HepG2 (cell line): ENCODE measurements around the gene PEX11G. TPM values are rescaled to one million over a fixed set of nuclear protein-coding genes. Genes with fewer than 3 reads are reported as not detected.

Experiments
- ATAC-seq: fragments of 200-7000 bp; cut with Tn5 transposase; 3 replicates; pipeline ENCODE4 v1.9.1; 2020; ENCODE audit warnings: mild to moderate bottlenecking, moderate library complexity
- BruUV-seq: library from RNA; stranded (reverse); fragments of 400-500 nt; replicated peaks from 2 replicates; lab custom pipeline; 2021; lab: Mats Ljungman, UMichigan
- CTCF ChIA-PET: fragments of 300-600 bp; formaldehyde crosslinking; extraction: SDS; loops from one replicate; lab custom pipeline; 2021; ENCODE audit warnings: low total read pairs, inconsistent platforms, low intra/inter-chr PET ratio; lab: Yijun Ruan, JAX
- POLR2A ChIA-PET: fragments of 350-600 bp; sonication (Branson Sonifier 250); formaldehyde crosslinking; loops from one replicate; lab custom pipeline; 2020; ENCODE audit warnings: antibody characterized with exemption, inconsistent platforms; lab: Yijun Ruan, JAX
- DNase-seq: peaks from one replicate; pipeline ENCODE4 v3.0.0-alpha.2; 2015; ENCODE audit warnings: low spot score
- FAIRE-seq: peaks from 3 replicates; lab custom pipeline; 2011; peaks lifted over from hg19 to GRCh38; lab: Jason Lieb, UNC
- H2AFZ ChIP-seq: one replicate; pipeline ENCODE4 v1.6.1; 2011; ENCODE audit warnings: low read length, inconsistent platforms
- H3K27ac ChIP-seq: fragments of 300-600 bp; 3 replicates; pipeline ENCODE4 v1.8.0; 2011; ENCODE audit warnings: mixed run types, mild to moderate bottlenecking, mixed read lengths, low read length, inconsistent platforms; ENCODE audit not compliant: insufficient read depth; ENCODE audit errors: extremely low read length
- H3K27me3 ChIP-seq, 2 experiments: fragments of 200-600 bp in 1 of 2; 2 replicates in 1 of 2; 3 replicates in 1 of 2; pipeline versions ENCODE4 v1.6.0 to v1.8.0; 2011; ENCODE audit warnings: low read length in 2 of 2, mild to moderate bottlenecking in 2 of 2, moderate library complexity in 2 of 2, inconsistent platforms in 1 of 2; ENCODE audit not compliant: insufficient read depth in 2 of 2, control insufficient read depth in 1 of 2
- H3K36me3 ChIP-seq, 2 experiments: fragments of 200-600 bp in 1 of 2; replicated peaks in 1 of 2; 2 replicates in 1 of 2; 3 replicates in 1 of 2; pipeline versions ENCODE4 v1.5.1 to v1.8.0; 2011; ENCODE audit warnings: low read length in 2 of 2, inconsistent platforms in 1 of 2; ENCODE audit not compliant: insufficient read depth in 2 of 2, control insufficient read depth in 1 of 2
- H3K4me1 ChIP-seq: 2 replicates; pipeline ENCODE4 v1.5.1; 2012; ENCODE audit warnings: low read length, inconsistent platforms; ENCODE audit not compliant: insufficient read depth
- H3K4me2 ChIP-seq: 2 replicates; pipeline ENCODE4 v1.6.0; 2011; ENCODE audit warnings: low read depth, low read length, inconsistent platforms
- H3K4me3 ChIP-seq, 3 experiments: fragments of 200-600 bp in 1 of 3; sonication (generic), shearing (Covaris generic) in 1 of 3; replicated peaks in 1 of 3; 2 replicates each; pipeline ENCODE4 v1.5.1; 2011 to 2016; ENCODE audit warnings: low read length in 3 of 3, inconsistent platforms in 2 of 3, low read depth in 2 of 3, mild to moderate bottlenecking in 2 of 3, control low read depth in 1 of 3, mixed read lengths in 1 of 3; ENCODE audit not compliant: insufficient read depth in 1 of 3
- H3K79me2 ChIP-seq: one replicate; pipeline ENCODE4 v1.6.1; 2011; ENCODE audit warnings: low read length, inconsistent platforms; ENCODE audit not compliant: insufficient read depth
- H3K9ac ChIP-seq: 2 replicates; pipeline ENCODE4 v1.6.0; 2011; ENCODE audit warnings: mild to moderate bottlenecking, low read depth, low read length, inconsistent platforms; ENCODE audit not compliant: insufficient read depth
- H3K9me3 ChIP-seq: 2 replicates; pipeline ENCODE4 v1.5.1; 2012; ENCODE audit warnings: mild to moderate bottlenecking, low read length
- H4K20me1 ChIP-seq: 2 replicates; pipeline ENCODE4 v1.6.0; 2011; ENCODE audit warnings: inconsistent platforms, mild to moderate bottlenecking, low read length, moderate library complexity; ENCODE audit not compliant: insufficient read depth
- ARID2 ChIP-seq: sonication (generic); formaldehyde crosslinking; IDR thresholded peaks from 2 replicates; pipeline ENCODE4 v1.8.1; 2022; ENCODE audit warnings: mild to moderate bottlenecking, missing genetic modification reagents, borderline replicate concordance
- CEBPZ ChIP-seq: IDR thresholded peaks from 2 replicates; pipeline ENCODE4 v1.6.1; 2012; ENCODE audit warnings: low read length, improper control_type of control experiment
- ELF3 ChIP-seq: IDR thresholded peaks from 2 replicates; pipeline ENCODE4 v1.6.1; 2016; ENCODE audit warnings: missing genetic modification reagents, missing compliant biosample characterization
- FOXJ3 ChIP-seq: sonication (generic); formaldehyde crosslinking; IDR thresholded peaks from 2 replicates; pipeline ENCODE4 v1.4.0; 2020; ENCODE audit warnings: missing genetic modification reagents, mild to moderate bottlenecking, borderline replicate concordance
- GMEB1 ChIP-seq: sonication (generic); formaldehyde crosslinking; IDR thresholded peaks from 2 replicates; pipeline ENCODE4 v1.5.1; 2020; ENCODE audit warnings: missing genetic modification reagents, mild to moderate bottlenecking, borderline replicate concordance
- HOXA7 ChIP-seq: sonication (generic); formaldehyde crosslinking; IDR thresholded peaks from 2 replicates; pipeline ENCODE4 v1.8.1; 2022; ENCODE audit warnings: mild to moderate bottlenecking, missing genetic modification reagents, moderate library complexity
- MEF2D ChIP-seq: sonication (generic); formaldehyde crosslinking; IDR thresholded peaks from 2 replicates; pipeline ENCODE4 v1.5.1; 2020; ENCODE audit warnings: mild to moderate bottlenecking, missing genetic modification reagents
- MTA1 ChIP-seq: sonication (generic); formaldehyde crosslinking; IDR thresholded peaks from 2 replicates; pipeline ENCODE4 v1.4.0; 2020; ENCODE audit warnings: missing genetic modification reagents, mild to moderate bottlenecking, borderline replicate concordance
- RBM39 ChIP-seq: fragments of 200-400 bp; formaldehyde crosslinking; IDR thresholded peaks from one replicate; pipeline ENCODE4 v1.6.1; 2018; ENCODE audit warnings: antibody characterized with exemption, mild to moderate bottlenecking, low read depth, low read length; ENCODE audit not compliant: poor library complexity, severe bottlenecking
- ZKSCAN5 ChIP-seq: sonication (generic); formaldehyde crosslinking; IDR thresholded peaks from 2 replicates; pipeline ENCODE4 v1.5.1; 2020; ENCODE audit warnings: mild to moderate bottlenecking, missing genetic modification reagents
- ZNF12 ChIP-seq: sonication (generic); formaldehyde crosslinking; IDR thresholded peaks from 2 replicates; pipeline ENCODE4 v1.5.0; 2020; ENCODE audit warnings: missing genetic modification reagents
- ZNF441 ChIP-seq: sonication (generic); formaldehyde crosslinking; IDR thresholded peaks from 2 replicates; pipeline ENCODE4 v1.7.0; 2021; ENCODE audit warnings: missing genetic modification reagents, borderline replicate concordance
- ZNF883 ChIP-seq: sonication (generic); formaldehyde crosslinking; IDR thresholded peaks from 2 replicates; pipeline ENCODE4 v1.5.1; 2020; ENCODE audit warnings: mild to moderate bottlenecking, missing genetic modification reagents; ENCODE audit errors: not compliant biosample characterization
- WGBS: methylation state at CpG from one replicate; pipeline ENCODE4 v1.1.6; 2017; ENCODE audit warnings: low lambda C conversion rate; 5-methylcytosine and 5-hydroxymethylcytosine counted together
- in situ Hi-C: cut with HindIII; loops from 2 replicates; pipeline ENCODE4 v1.10.0; 2017; ENCODE audit warnings: low pct_unique_long_range_greater_than_20kb; ENCODE audit not compliant: extremely low pct_ligation_motif_present
- intact Hi-C: fragments of 100-400 bp; cut with micrococcal nuclease; formaldehyde crosslinking; loops from one replicate; pipeline ENCODE4 v1.10.0; 2022; ENCODE audit not compliant: unreplicated experiment
- polyA plus RNA-seq, 8 experiments: library from polyadenylated mRNA; depleted of rRNA in 3 of 8; stranded (reverse) in 7 of 8; unstranded in 1 of 8; fragments of >200 nt; fragmentation: Illumina TruSeq in 4 of 8; extraction: Trizol in 4 of 8; gene quantifications; 2 replicates each; pipeline versions ENCODE4 v1.2.1 to v1.2.3, GENCODE V29; 2011 to 2016; ENCODE audit warnings: low read depth in 4 of 8, missing spikeins in 1 of 8, mixed read lengths in 1 of 8; ENCODE audit not compliant: insufficient read depth in 1 of 8
- total RNA-seq, 5 experiments: library from RNA; depleted of rRNA; stranded (reverse); fragments of >200 nt; fragmentation: Illumina TruSeq; extraction: Trizol; gene quantifications; 2 replicates each; pipeline ENCODE4 v1.2.3, GENCODE V29; 2016; ENCODE audit warnings: low read depth in 1 of 5
- TF ChIP-seq, protein P1 (sequence below): sonication (generic); formaldehyde crosslinking; IDR thresholded peaks from 2 replicates; pipeline ENCODE4 v1.4.0; 2020; ENCODE audit warnings: mild to moderate bottlenecking, missing genetic modification reagents
- TF ChIP-seq, protein P2 (sequence below): sonication (generic); formaldehyde crosslinking; IDR thresholded peaks from 2 replicates; pipeline ENCODE4 v1.8.0; 2022; ENCODE audit warnings: mild to moderate bottlenecking, missing genetic modification reagents, moderate library complexity
- TF ChIP-seq, protein P3 (sequence below): sonication (generic); formaldehyde crosslinking; IDR thresholded peaks from 2 replicates; pipeline ENCODE4 v1.8.1; 2023; ENCODE audit warnings: missing genetic modification reagents, inconsistent platforms, borderline replicate concordance

Gene PEX11G
- total and polyA plus RNA-seq, 2 of the 13 experiments (the other 11 are each of a cell fraction or from before 2014, with no cell fraction given): not detected

DNA sequence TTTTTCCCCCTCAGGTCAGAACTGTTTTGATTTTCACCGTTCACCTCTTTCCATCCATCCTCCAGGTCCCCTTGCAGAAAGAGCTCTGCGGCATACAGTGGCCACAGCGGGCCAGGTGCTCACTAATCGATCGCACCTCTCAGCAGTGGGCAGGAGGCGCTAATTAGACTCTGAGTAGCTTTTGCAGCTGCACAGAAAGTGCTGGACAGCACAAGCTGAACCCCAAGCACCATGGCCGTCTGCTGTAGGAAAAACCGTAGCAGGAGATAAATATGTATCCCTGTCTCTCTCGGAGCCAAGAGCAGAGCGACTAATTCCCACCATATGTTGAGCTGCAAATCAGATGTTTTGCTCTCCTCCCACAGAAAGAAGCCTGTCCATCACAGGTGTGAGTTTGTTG lies 54.4 kb downstream of the PEX11G start:
- Histone ChIP-seq H3K4me2 (no peak overlapping the region), H3K4me3 (no peak overlapping the region), H3K9ac (no peak overlapping the region)
- no TSS peak for BruUV-seq
- no peak for TF ChIP-seq RBM39
- TF ChIP-seq HOXA7 (CRISPR knock-in tag): no peak
- TF ChIP-seq, protein P1, sequence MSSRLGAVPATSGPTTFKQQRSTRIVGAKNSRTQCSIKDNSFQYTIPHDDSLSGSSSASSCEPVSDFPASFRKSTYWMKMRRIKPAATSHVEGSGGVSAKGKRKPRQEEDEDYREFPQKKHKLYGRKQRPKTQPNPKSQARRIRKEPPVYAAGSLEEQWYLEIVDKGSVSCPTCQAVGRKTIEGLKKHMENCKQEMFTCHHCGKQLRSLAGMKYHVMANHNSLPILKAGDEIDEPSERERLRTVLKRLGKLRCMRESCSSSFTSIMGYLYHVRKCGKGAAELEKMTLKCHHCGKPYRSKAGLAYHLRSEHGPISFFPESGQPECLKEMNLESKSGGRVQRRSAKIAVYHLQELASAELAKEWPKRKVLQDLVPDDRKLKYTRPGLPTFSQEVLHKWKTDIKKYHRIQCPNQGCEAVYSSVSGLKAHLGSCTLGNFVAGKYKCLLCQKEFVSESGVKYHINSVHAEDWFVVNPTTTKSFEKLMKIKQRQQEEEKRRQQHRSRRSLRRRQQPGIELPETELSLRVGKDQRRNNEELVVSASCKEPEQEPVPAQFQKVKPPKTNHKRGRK (CRISPR knock-in tag): no peak
- no peak for TF ChIP-seq ZNF441
- no peak for TF ChIP-seq MTA1
- TF ChIP-seq, protein P2, sequence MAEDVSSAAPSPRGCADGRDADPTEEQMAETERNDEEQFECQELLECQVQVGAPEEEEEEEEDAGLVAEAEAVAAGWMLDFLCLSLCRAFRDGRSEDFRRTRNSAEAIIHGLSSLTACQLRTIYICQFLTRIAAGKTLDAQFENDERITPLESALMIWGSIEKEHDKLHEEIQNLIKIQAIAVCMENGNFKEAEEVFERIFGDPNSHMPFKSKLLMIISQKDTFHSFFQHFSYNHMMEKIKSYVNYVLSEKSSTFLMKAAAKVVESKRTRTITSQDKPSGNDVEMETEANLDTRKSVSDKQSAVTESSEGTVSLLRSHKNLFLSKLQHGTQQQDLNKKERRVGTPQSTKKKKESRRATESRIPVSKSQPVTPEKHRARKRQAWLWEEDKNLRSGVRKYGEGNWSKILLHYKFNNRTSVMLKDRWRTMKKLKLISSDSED (CRISPR knock-in tag): no peak
- TF ChIP-seq CEBPZ: no peak
- no peak for TF ChIP-seq ZNF12 (CRISPR knock-in tag)
- no peak for TF ChIP-seq GMEB1 (CRISPR knock-in tag)
- no peak for TF ChIP-seq ZNF883 (CRISPR knock-in tag)
- no peak for TF ChIP-seq ZKSCAN5 (CRISPR knock-in tag)
- TF ChIP-seq, protein P3, sequence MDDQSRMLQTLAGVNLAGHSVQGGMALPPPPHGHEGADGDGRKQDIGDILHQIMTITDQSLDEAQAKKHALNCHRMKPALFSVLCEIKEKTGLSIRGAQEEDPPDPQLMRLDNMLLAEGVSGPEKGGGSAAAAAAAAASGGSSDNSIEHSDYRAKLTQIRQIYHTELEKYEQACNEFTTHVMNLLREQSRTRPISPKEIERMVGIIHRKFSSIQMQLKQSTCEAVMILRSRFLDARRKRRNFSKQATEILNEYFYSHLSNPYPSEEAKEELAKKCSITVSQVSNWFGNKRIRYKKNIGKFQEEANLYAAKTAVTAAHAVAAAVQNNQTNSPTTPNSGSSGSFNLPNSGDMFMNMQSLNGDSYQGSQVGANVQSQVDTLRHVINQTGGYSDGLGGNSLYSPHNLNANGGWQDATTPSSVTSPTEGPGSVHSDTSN (CRISPR knock-in tag): no peak
- no peak for TF ChIP-seq ELF3 (CRISPR knock-in tag)
- TF ChIP-seq MEF2D: no peak
- TF ChIP-seq FOXJ3: no peak
- no peak for TF ChIP-seq ARID2 (CRISPR knock-in tag)
- TF ChIP-seq, all 625 proteins: peak for 0
- in situ Hi-C loops: no loop called here
- CTCF ChIA-PET: no interaction called here
- H2AFZ ChIP-seq: no peak overlapping the region
- H3K36me3 ChIP-seq: 0 out of 5 replicates have a peak, but pooled peaks cover 0 to 4% of the 10 kb centered on the region in 2 experiments
- POLR2A ChIA-PET: no interaction called here
- FAIRE-seq (no peak), ATAC-seq (no peak), DNase-seq (no peak)
- no peaks in the 10 kb centered on the region for H3K9me3 ChIP-seq
- no peaks in the 10 kb centered on the region for H3K4me1 ChIP-seq
- no peaks in the 10 kb centered on the region for H3K79me2 ChIP-seq
- WGBS: 98% methylated on average over 10 of the region's 10 CpGs
- H4K20me1 ChIP-seq: no peaks in the 10 kb centered on the region
- no peaks in the 10 kb centered on the region for H3K27me3 ChIP-seq
- H3K27ac ChIP-seq: no peak overlapping the region
- intact Hi-C loops: no loop called here
